ENCODE measurements around the gene PYDC2.

The PYDC2 gene

DNA sequence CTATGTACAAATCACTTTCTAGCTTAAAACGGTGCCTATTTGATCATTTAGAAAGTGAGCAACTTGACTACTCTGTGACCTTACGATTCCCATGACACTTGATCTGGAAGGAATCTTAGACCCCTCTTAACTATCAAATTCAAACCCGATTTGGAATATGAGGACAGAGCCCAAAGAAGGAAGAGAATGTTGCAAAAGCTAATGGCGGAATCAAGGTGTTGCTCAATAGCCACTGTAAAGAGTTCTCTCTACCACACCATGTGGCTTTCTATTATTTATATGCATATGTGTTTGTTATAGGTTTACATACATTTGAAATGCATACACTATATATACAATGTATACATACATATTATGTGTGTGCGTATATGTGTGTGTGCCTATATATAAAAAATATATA, 39.9 kb downstream of the PYDC2 start:
- H3K27ac ChIP-seq (replicated peaks) = no peak overlapping the region
- H3K27me3 ChIP-seq (ENCODE audit: insufficient read depth, poor library complexity, severe bottlenecking) = no peaks in the 10 kb centered on the region
- peak in 1 of 2 experiments; percentile 44 for DNase-seq (ENCODE audit: low read depth in 1 of 2, low spot score in 1 of 2)
- no peak for TF ChIP-seq SPI1 (IDR thresholded peaks at IDR 0.05; ENCODE audit: borderline replicate concordance, low read depth)
- no peak for TF ChIP-seq GABPA (IDR thresholded peaks at IDR 0.05; ENCODE audit: low read depth)
- TF ChIP-seq CTCF (IDR thresholded peaks at IDR 0.05; ENCODE audit: insufficient read depth, low read length) = no peak
- TF ChIP-seq REST (IDR thresholded peaks at IDR 0.05; ENCODE audit: insufficient replicate concordance, low read depth) = no peak
- no peak for TF ChIP-seq POLR2AphosphoS5 (IDR thresholded peaks at IDR 0.05; ENCODE audit: low read depth)
- H3K4me3 ChIP-seq (replicated peaks; ENCODE audit: insufficient read depth, low read length) = no peak overlapping the region

DNA sequence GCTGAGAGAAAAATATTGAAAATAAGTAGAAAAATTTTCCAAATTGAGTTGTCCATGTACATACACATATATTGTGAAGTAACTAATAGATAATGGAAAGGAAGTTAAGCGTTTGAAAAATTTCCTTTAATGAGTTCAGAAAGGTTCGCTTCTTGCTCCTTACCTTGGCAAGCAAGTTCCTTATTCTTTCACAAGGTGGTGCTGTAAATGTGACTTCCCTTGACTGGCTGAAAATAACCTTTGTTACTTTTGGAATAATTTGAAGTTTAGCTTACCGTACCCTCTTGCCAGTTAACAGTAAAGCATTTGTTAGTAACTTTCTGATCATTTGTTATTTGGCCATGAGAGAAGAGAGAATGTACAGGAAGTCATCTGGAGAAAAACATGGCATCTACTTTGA, 41.6 kb downstream of the PYDC2 start:
- no peaks in the 10 kb centered on the region for H3K27me3 ChIP-seq (ENCODE audit: insufficient read depth, poor library complexity, severe bottlenecking)

GRCh38 chr3:191509078-191509477, 48.1 kb downstream of the PYDC2 start:
- Histone ChIP-seq H3K4me3 (replicated peaks; ENCODE audit: insufficient read depth, low read length) (no peak overlapping the region), H3K27ac (replicated peaks) (no peak overlapping the region), H3K27me3 (ENCODE audit: insufficient read depth, poor library complexity, severe bottlenecking) (no peaks in the 10 kb centered on the region)
- DNase-seq (ENCODE audit: low read depth in 1 of 2, low spot score in 1 of 2) = no peak
- no peak for TF ChIP-seq SPI1 (IDR thresholded peaks at IDR 0.05; ENCODE audit: borderline replicate concordance, low read depth)
- TF ChIP-seq CTCF (IDR thresholded peaks at IDR 0.05; ENCODE audit: insufficient read depth, low read length) = no peak
- no peak for TF ChIP-seq GABPA (IDR thresholded peaks at IDR 0.05; ENCODE audit: low read depth)
- TF ChIP-seq REST (IDR thresholded peaks at IDR 0.05; ENCODE audit: insufficient replicate concordance, low read depth) = no peak
- no peak for TF ChIP-seq POLR2AphosphoS5 (IDR thresholded peaks at IDR 0.05; ENCODE audit: low read depth)

More for the DNA sequence above, 41.6 kb downstream of the PYDC2 start:
- TF ChIP-seq GABPA (IDR thresholded peaks at IDR 0.05; ENCODE audit: low read depth) = no peak
- no peak for TF ChIP-seq SPI1 (IDR thresholded peaks at IDR 0.05; ENCODE audit: borderline replicate concordance, low read depth)
- H3K4me3 ChIP-seq (replicated peaks; ENCODE audit: insufficient read depth, low read length) = no peak overlapping the region
- DNase-seq (ENCODE audit: low read depth in 1 of 2, low spot score in 1 of 2) = no peak
- no peak overlapping the region for H3K27ac ChIP-seq (replicated peaks)

Data from HL-60 (cell line).